Measurements from ENCODE around the gene UCKL1.

DNA sequence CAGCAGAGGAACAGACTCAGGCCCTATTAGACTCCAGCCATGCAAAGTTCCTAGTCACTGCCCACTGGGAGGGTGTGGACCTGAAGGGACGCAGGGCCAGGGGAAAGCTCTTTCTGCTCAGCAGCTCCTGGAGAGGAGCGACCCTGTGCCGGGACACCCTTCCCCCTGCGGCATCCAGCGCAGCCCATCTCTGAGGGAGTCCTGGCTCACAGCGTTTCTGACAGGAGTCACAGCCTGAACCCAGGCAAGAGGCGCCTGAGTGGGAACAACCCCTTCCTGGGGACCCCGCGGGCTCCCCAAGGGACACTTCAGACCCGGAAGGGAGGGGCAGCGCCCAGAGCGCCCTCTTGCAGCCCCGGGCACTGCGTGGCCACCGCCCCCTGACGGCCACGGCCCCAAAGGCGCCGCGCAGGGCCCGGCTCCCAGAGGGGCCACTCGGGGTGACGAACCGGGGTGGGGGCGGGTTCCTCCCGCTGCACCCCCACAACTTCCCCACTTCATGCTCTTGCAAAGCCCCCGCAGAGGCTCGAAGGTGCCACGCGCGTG is 862 bp downstream of the UCKL1 start:
- TF ChIP-seq, protein P1, sequence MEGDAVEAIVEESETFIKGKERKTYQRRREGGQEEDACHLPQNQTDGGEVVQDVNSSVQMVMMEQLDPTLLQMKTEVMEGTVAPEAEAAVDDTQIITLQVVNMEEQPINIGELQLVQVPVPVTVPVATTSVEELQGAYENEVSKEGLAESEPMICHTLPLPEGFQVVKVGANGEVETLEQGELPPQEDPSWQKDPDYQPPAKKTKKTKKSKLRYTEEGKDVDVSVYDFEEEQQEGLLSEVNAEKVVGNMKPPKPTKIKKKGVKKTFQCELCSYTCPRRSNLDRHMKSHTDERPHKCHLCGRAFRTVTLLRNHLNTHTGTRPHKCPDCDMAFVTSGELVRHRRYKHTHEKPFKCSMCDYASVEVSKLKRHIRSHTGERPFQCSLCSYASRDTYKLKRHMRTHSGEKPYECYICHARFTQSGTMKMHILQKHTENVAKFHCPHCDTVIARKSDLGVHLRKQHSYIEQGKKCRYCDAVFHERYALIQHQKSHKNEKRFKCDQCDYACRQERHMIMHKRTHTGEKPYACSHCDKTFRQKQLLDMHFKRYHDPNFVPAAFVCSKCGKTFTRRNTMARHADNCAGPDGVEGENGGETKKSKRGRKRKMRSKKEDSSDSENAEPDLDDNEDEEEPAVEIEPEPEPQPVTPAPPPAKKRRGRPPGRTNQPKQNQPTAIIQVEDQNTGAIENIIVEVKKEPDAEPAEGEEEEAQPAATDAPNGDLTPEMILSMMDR (IDR thresholded peaks at IDR 0.05), result peak; percentile 24 to 63 (median 46)
- no peak for TF ChIP-seq POLR2AphosphoS5 (IDR thresholded peaks at IDR 0.05)

Measured in prostate gland (tissue), 2 donors.